Measurements from ENCODE around the gene COL25A1.
"Not testable (repeated sequence)": the region's sequence is repeated elsewhere in the genome, so short reads cannot be mapped to it uniquely, and the experiment has no call there.

Gene COL25A1

DNA sequence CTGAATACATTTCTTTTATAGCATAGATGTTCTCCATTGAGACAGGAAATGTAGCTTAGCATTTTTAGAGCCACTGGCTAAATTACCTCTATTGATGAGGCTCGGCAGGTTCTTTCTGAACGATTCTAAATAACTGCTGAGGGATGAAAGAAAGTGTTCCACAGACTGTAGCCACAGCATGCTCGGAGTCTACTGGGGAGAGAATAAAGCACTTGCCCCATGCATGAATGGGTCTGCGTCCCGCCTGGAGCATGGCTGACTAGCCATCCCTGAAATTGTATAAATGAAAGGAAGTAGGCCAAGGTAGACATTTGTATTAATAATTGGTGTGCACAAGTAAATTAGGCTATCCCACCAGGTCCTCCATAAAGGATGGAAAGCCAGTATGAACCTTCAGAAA lies 269.8 kb downstream of the COL25A1 start:
- TF ChIP-seq, protein P1, sequence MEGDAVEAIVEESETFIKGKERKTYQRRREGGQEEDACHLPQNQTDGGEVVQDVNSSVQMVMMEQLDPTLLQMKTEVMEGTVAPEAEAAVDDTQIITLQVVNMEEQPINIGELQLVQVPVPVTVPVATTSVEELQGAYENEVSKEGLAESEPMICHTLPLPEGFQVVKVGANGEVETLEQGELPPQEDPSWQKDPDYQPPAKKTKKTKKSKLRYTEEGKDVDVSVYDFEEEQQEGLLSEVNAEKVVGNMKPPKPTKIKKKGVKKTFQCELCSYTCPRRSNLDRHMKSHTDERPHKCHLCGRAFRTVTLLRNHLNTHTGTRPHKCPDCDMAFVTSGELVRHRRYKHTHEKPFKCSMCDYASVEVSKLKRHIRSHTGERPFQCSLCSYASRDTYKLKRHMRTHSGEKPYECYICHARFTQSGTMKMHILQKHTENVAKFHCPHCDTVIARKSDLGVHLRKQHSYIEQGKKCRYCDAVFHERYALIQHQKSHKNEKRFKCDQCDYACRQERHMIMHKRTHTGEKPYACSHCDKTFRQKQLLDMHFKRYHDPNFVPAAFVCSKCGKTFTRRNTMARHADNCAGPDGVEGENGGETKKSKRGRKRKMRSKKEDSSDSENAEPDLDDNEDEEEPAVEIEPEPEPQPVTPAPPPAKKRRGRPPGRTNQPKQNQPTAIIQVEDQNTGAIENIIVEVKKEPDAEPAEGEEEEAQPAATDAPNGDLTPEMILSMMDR (IDR thresholded peaks at IDR 0.05; ENCODE audit: extremely low read depth, missing control alignments): no peak
- DNase-seq (ENCODE audit: low spot score): no peak

- no peak for DNase-seq (ENCODE audit: low spot score)
- TF ChIP-seq, protein P1 (IDR thresholded peaks at IDR 0.05; ENCODE audit: extremely low read depth, missing control alignments): no peak
Observed at GRCh38 chr4:109029987-109030386, 272.5 kb downstream of the COL25A1 start.

DNA sequence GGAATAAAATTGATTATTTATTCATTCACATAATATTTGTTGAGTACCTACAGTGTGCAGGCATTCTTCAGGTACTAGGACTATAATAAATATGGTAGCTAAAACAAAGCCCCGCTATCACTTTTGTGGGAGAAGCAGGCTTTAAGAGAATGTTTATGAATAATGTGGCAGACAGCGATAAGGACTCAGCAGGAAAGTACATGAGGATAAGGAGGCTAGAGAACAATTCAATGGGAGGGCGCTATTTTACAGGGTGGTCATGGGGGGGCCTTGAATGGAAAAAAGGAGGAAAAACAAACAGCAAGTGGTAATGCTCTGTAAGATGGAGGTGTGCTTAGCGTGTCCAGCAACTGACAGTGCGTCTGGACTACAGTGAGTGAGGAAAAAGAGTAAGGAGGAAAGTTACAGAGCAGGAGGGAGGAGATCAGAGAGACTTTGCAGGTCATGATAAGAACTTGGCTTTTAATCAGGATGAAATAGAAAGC lies 275.4 kb downstream of the COL25A1 start:
- DNase-seq (ENCODE audit: low spot score): no peak
- TF ChIP-seq, protein P1 (IDR thresholded peaks at IDR 0.05; ENCODE audit: extremely low read depth, missing control alignments): no peak

DNA sequence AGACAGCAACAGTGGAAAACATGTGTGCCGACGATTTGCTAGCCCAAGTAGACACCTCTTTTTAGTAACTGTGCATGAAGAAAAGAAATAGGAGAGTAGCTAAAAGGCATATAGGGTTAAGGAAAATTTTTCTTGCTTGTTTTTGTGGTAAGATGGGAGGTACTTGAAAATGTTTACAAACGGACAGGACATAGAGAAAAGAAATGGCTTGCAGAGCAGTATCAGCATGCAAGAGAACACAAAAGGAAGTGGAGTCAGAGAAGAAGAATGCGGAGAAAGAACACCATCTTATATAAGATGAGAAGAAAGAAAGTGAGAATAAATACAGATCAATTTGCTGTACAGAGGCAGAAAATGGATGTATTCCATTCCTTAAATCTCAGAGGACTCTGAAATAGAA lies 275.9 kb downstream of the COL25A1 start:
- TF ChIP-seq, protein P1 (IDR thresholded peaks at IDR 0.05; ENCODE audit: extremely low read depth, missing control alignments): no peak
- DNase-seq (ENCODE audit: low spot score): no peak

- DNase-seq (ENCODE audit: low spot score): no peak
- TF ChIP-seq, protein P1 (IDR thresholded peaks at IDR 0.05; ENCODE audit: extremely low read depth, missing control alignments): no peak
Observed at GRCh38 chr4:109025471-109026076, 276.9 kb downstream of the COL25A1 start.

DNA sequence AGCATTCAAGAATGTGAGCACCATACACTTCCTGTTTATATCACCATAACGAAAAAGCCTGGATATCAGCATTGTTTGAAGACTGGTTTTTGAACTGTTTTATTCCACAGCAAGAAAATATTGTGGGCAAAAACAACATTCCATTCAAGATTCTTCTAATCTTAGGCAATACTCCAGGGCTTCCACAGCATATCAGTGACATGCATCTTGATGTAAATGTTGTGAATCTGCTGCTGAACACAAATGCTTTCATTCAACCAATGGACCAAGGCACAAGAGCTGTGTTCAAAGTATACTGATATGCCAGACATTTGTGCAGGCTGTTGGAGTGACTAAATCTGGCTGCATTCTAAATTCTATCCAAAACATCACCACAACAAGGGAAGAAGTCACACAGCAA lies 279.5 kb downstream of the COL25A1 start:
- no peak for DNase-seq (ENCODE audit: low spot score)
- TF ChIP-seq, protein P1 (IDR thresholded peaks at IDR 0.05; ENCODE audit: extremely low read depth, missing control alignments): no peak

DNA sequence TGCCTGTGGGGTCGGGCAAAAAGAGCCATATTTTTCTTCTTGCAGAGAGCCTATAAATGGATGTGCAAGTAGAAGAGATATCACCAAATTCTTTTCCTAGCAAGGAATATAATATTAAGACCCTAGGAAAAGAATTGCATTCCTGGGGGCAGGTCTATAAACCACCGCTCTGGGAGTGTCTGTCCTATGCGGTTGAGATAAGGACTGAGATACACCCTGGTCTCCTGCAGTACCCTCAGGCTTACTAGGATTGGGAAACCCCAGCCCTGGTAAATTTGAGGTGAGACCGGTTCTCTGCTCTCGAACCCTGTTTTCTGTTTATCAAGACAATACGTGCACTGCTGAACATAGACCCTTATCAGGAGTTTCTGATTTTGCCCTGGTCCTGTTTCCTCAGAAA lies 280.8 kb downstream of the COL25A1 start:
- not testable (repeated sequence) for DNase-seq (ENCODE audit: low spot score)

DNA sequence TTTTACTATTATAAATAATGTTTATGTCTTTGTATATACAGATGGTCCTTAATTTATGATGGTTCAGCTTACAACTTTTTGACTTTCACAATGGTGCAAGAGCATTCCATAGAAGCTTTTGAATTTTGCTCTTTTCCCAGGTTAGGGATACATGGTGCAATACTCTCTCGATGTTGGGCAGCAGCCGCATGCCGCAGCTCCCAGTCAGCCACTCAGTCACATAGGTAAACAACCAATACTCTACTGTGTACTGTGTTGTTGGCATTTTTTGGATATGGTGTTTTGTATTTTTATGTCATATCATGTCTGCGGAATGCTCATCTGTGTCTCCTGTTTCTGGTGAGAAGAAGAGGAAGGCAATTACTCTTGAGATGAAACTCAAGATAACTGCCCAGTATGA lies 281.6 kb downstream of the COL25A1 start:
- DNase-seq (ENCODE audit: low spot score): no peak
- TF ChIP-seq, protein P1 (IDR thresholded peaks at IDR 0.05; ENCODE audit: extremely low read depth, missing control alignments): no peak
